VCaP (cell line): ENCODE measurements around the gene SLC9A9.

Experiments used
- H3K27ac ChIP-seq: fragments of 450-650 bp; 2 replicates; pipeline ENCODE4 v1.5.1; 2017
- CTCF ChIP-seq: fragments of 450-650 bp; conservative IDR thresholded peaks from 2 replicates; pipeline ENCODE4 v1.5.1; 2017; ENCODE audit warnings: mild to moderate bottlenecking, moderate library complexity

The SLC9A9 gene

GRCh38 chr3:143855183-143855582, 6.9 kb upstream of the SLC9A9 start:
- no peak for TF ChIP-seq CTCF
- no peak overlapping the region for H3K27ac ChIP-seq

GRCh38 chr3:143851331-143852017, 3.2 kb upstream of the SLC9A9 start:
- H3K27ac ChIP-seq, result no peak overlapping the region

GRCh38 chr3:143850877-143851276, 2.6 kb upstream of the SLC9A9 start:
- H3K27ac ChIP-seq, result no peak overlapping the region
- TF ChIP-seq CTCF, result no peak

More at GRCh38 chr3:143851331-143852017, 3.2 kb upstream of the SLC9A9 start:
- TF ChIP-seq CTCF, result no peak

GRCh38 chr3:143849854-143850549, 1.7 kb upstream of the SLC9A9 start:
- TF ChIP-seq CTCF, result no peak
- H3K27ac ChIP-seq, result no peak overlapping the region

GRCh38 chr3:143848704-143849103, 436 bp upstream of the SLC9A9 start:
- TF ChIP-seq CTCF, result no peak
- H3K27ac ChIP-seq, result peak overlapping the region; percentile 38

- no peak for TF ChIP-seq CTCF
Observed at GRCh38 chr3:143843587-143843986, 4.7 kb downstream of the SLC9A9 start.

GRCh38 chr3:143840636-143841035, 7.6 kb downstream of the SLC9A9 start:
- no peak overlapping the region for H3K27ac ChIP-seq

More at GRCh38 chr3:143843587-143843986, 4.7 kb downstream of the SLC9A9 start:
- H3K27ac ChIP-seq, result no peak overlapping the region

More at GRCh38 chr3:143840636-143841035, 7.6 kb downstream of the SLC9A9 start:
- TF ChIP-seq CTCF, result no peak
